GM21717 (cell line): ENCODE measurements around the gene ING3.
"Not testable (repeated sequence)": the region's sequence is repeated elsewhere in the genome, so short reads cannot be mapped to it uniquely, and the experiment has no call there.

Source experiments
- ATAC-seq: cut with Tn5 transposase; IDR thresholded peaks from one replicate; pipeline ENCODE4 v1.9.1; 2021; ENCODE audit warnings: mild to moderate bottlenecking, moderate library complexity; ENCODE audit not compliant: unreplicated experiment

Gene ING3

GRCh38 chr7:120949998-120950538 is 509 bp upstream of the ING3 start:
- no peak for ATAC-seq

DNA sequence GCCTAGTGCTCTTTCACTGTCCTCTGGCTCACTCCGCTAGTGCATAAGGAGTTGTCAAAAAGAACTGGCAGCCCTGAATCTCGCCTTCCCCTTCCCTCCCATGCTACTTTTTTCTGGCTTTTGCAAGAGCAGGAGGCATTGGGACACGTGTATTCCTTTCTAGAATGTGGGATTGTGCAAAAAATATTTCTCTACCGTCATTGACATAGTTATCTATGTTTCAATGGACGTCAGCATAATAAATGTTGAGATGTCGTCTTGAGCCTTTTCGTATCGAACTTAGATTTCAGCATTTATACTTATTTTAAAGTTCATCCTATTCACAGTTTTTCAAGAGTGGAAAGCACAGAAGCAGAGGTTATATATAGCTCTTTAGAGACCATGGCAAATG is 727 bp downstream of the ING3 start:
- no peak for ATAC-seq

DNA sequence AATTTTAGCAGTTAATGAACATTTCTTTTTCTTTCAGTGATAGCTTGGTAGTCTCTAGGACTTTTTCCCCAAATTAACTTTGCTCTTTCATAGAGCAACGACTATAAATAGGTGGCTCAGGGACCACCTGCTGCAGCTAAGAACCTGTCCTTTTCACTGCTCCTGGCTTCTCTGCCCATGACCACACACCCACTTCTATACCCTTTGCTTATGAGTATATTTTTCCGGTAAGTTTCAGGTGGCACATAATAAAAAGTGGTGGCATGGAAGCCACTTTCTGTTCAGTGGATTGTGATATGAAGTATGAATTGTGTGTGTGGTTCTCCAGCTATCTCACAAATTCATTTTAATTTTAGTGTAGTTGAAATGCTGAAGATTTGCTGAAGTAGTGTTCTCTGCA is 1.2 kb downstream of the ING3 start:
- no peak for ATAC-seq

GRCh38 chr7:120955577-120956149 is 5.1 kb downstream of the ING3 start:
- no peak for ATAC-seq

- ATAC-seq: no peak
Observed at GRCh38 chr7:120959929-120960484, 9.4 kb downstream of the ING3 start.

DNA sequence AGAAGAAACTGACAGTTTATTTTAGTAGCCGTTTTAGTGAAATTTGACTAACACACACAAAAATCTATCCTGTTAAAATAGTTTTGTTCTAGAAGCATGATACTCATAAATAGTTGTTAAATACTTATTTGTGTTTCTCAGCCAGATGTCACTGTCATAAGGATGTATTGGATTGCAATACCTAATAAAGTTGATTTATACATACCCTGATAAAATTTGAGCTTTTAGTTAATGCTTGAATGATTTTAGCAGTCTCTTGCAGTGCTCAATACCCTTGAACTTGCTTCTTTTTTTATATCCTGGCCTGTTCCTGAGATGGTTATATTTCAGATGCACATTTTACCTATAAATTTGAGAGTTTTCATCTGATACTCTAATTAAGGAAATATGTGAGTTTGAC is 10.1 kb downstream of the ING3 start:
- no peak for ATAC-seq

- no peak for ATAC-seq
Observed at GRCh38 chr7:120961638-120962173, 11.1 kb downstream of the ING3 start.

- no peak for ATAC-seq
Observed at GRCh38 chr7:120964088-120964487, 13.5 kb downstream of the ING3 start.

DNA sequence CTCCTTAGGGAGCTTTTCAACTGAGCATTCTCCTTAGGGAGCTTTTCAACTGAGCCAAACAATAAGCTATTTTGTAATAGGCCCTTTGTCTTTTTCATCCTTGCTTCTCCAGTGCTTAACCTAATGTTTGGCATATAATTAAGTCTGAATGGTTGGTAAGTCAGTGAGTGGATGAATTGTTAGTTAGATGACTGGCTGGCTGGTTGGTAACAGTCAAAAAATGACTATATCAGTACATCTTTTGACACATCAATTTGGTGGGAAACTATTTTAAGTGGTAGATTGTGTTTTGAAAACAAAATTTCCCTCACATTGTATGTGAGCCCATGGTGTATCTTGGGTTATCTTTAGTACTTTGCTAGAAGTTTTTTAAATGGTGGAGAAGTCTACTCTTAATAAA is 16.4 kb downstream of the ING3 start:
- no peak for ATAC-seq

DNA sequence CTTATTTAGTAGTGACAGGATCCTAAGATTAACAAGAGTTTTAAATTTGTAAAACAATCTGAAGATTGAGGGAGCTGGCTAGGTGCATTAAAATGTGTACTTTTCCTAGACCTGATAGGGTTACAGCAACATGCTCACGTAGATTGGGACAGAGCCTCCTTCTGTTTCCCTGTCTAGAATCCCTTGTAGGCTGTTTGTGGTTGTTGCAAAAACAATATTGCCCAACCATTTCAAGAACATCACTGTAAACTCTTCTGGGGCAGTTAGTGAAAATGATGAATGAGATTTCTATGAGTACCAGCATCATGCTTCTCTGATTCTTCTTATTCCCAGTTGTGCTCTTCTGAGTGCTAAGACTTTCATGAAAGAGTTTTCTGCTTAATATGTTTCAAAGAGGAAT is 23.3 kb downstream of the ING3 start:
- ATAC-seq: no peak

DNA sequence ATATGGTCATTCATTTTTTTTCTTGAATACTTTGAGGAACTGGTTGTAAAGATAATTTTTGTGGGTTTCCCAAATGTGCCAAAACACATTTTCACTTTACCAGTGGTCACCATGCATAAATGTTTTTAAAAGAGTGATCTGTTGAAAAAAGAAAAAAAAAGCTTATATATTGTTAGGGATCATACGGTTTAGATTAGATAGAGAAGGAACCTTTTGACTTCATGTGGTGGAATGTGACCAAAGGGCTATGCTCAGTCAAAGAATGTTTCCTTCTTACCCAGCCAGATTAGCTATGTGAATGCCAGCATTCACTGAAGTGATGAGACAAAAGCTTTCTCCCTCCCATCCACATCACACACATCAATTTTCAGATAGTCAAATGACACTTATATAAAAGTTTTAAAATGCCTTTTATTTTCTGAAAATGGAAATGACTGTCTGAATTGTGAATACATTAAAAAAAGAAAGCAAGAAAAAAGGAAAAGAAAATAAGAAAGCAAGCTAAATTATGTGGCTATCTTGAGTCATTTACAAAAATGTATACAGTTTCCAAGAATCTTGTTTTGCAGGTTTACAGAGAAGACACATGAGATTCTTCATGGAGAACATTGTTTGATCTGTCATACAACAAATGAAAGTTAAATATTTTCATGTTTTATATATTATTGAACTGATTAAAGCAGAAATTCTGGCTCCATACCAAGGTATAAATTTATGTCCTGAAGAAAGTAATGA is 29.4 kb downstream of the ING3 start:
- ATAC-seq: no peak

DNA sequence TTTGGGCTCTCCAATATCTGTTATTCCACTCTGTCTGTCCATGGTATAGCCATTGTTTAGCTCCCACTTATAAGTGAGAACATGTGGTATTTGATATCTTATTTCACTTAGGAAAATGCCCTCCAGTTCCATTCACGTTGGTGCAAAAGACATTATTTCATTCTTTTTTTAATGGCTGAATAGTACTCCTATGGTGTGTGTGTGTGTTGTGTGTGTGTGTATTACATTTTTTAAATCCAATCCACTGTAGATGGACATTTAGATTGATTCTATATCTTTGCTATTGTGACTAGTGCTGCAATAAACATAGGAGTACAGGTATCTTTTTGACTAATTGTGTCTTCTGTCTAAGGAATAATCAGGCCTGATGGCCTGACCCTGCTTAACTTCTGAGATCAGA is 30.5 kb downstream of the ING3 start:
- no peak for ATAC-seq

GRCh38 chr7:120981888-120982615 is 31.5 kb downstream of the ING3 start:
- ATAC-seq: no peak

DNA sequence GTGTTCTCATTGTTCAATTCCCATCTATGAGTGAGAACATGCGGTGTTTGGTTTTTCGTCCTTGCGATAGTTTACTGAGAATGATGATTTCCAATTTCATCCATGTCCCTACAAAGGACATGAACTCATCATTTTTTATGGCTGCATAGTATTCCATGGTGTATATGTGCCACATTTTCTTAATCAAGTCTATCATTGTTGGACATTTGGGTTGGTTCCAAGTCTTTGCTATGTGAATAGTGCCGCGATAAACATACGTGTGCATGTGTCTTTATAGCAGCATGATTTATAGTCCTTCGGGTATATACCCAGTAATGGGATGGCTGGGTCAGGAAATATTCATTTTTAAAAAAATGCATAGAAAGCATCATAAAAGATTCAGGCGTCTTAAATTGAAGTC is 33.0 kb downstream of the ING3 start:
- not testable (repeated sequence) for ATAC-seq

DNA sequence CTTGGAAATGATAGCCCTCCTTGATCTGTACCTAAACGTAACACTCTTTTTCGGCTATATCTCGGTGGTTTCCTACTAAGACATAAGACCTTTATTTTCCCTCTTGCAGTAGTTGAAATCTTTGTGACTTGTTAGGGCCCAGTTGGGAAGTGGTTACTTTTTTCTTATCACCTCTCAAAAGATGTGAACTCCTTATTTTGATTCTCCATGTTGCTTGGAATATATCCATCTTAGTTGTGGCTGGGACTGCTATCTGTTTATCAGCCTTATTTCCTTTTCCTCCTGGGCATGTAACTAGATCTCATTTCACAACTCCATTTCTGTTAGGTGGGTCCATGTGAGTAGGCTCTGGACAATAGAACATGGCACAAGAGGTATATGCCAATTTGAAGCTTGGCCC is 33.8 kb downstream of the ING3 start:
- ATAC-seq: no peak

GRCh38 chr7:120985130-120985758 is 34.7 kb downstream of the ING3 start:
- ATAC-seq: no peak

DNA sequence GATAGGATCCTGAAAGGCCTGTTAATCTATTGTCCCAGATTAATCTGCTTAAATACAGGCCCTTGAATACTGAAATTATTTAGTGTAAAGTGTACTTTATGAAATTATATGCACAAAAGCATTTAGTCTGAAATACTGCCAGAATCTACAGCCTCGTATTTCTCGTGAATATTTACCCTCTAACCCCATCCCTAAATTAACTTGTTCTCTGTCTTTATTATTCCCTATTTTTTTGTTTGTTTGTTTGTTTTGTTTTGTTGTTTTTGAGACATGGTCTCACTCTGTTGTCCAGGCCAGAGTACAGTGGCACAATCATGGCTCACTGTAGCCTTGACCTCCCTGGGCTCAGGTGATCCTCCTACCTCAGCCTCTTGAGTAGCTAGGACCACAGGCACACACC is 35.3 kb downstream of the ING3 start:
- no peak for ATAC-seq

DNA sequence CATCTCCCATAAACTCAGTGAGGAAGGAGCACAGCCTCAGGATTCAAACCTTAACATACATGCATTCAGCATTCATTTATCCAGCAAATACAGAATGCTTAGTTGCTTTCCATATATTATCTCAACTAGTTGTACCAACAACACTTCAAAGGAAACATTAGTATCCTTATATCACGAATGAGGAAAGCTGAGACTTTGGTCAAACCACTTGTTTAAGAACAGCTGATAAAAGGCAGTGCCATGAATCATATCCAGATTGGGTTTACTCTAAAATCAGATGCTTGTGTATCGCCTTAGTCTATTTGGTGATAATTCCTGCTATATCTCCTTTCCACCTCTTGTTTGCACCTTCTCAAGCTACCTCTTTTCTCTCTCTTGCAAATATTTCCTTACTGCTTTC is 36.1 kb downstream of the ING3 start:
- ATAC-seq: no peak

GRCh38 chr7:120987280-120987679 is 36.7 kb downstream of the ING3 start:
- no peak for ATAC-seq

DNA sequence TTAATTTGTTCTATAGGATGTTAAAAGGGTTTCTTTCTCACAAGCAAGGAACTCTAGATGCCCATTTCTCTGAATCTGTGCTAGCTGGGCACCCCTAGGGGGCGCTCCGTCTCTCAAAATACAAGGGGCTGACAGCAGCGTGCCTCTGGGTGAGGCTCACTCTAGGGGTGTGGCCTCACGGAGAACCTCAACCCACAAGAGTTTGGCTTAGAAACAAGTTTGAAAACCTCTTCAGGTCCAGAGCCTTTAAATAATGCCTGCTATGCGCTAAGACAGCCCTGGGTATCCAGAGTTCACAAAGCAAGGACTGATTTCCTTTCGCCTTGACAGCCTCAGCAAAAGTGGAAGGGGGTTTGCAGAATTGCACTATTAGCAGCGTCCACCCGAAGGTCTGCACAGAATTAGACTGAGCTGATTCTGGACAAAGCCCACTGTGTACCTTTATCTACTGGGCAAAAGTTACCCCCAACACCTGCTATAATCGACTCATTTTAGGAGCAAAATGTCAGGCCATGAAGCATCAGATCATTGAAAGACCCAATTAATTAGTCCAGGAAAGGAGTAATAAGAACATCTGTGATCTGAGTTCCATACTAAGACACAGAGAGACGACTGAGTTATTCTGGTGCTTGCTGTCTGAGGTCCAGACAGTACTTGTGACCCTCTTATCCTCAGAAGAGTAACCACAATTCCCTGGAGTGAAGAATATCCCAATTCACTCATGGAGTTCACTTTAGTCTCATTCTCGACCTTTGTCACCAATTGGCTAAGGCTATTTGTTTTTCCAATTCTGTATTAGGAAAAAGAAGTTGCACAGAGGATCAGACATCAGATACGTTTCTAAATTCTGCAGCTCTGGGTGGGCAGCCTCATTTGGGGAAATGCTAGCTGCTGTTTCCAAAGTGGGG is 37.4 kb downstream of the ING3 start:
- peak; percentile 92 for ATAC-seq
